Measurements from ENCODE around the gene INKA2.

Gene INKA2

GRCh38 chr1:111762332-111762731 lies 23.1 kb upstream of the INKA2 start:
- H3K27ac Mint-ChIP-seq, result no peak overlapping the region
- no peak for DNase-seq (ENCODE audit: low spot score)
- no peaks in the 10 kb centered on the region for H3K9me3 Mint-ChIP-seq
- no peak overlapping the region for H3K4me3 Mint-ChIP-seq
- H3K27me3 Mint-ChIP-seq (ENCODE audit: low read depth), result no peaks in the 10 kb centered on the region
- H3K4me1 Mint-ChIP-seq (ENCODE audit: low read depth), result peaks cover 15% of the 10 kb centered on the region
- peaks cover 58% of the 10 kb centered on the region for H3K36me3 Mint-ChIP-seq (ENCODE audit: low read depth)

DNA sequence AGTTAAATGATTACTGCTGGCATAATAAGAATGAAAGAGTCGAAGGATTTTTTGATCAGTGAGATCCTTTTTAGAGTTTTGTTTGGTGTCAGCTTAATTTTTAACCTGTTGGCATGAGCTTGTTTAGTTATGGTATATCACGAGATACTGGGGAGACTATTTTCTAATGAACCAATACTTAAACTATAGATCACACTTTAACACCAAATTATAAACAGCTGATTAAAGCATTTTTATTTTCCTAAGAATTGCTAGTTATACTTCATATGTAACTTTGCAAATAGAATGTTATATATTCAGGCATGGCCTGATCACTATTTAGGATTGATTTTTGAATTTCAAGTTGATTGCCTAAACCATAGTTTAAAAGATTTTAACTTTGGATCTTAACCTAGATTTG lies 22.5 kb upstream of the INKA2 start:
- peaks cover 21% of the 10 kb centered on the region for H3K4me1 Mint-ChIP-seq (ENCODE audit: low read depth)
- H3K27me3 Mint-ChIP-seq (ENCODE audit: low read depth), result no peaks in the 10 kb centered on the region
- H3K36me3 Mint-ChIP-seq (ENCODE audit: low read depth), result peaks cover 58% of the 10 kb centered on the region
- no peak for DNase-seq (ENCODE audit: low spot score)
- no peak overlapping the region for H3K4me3 Mint-ChIP-seq
- H3K9me3 Mint-ChIP-seq, result no peaks in the 10 kb centered on the region
- H3K27ac Mint-ChIP-seq, result no peak overlapping the region

DNA sequence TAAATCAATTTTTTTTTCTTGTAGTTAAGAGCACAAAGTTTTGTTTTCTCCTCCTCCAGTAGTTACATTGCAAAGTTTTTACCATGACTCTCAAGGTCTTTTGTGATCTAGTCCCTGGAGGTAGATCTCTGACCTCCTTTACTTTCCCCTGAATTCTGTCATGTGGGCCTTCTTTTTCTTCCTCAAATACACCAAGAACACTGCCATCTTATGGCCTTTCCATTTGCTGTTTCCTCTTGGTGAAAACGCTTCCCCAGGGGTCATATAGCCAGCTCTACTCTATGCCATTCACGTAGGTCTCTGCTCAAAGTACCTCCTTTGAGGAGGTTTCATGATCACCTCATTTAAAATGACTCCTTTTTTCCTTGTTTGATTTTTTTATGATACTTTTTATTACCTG lies 19.2 kb upstream of the INKA2 start:
- H3K9me3 Mint-ChIP-seq, result no peaks in the 10 kb centered on the region
- peaks cover 30% of the 10 kb centered on the region for H3K4me1 Mint-ChIP-seq (ENCODE audit: low read depth)
- no peak for DNase-seq (ENCODE audit: low spot score)
- H3K27ac Mint-ChIP-seq, result no peak overlapping the region
- H3K27me3 Mint-ChIP-seq (ENCODE audit: low read depth), result no peaks in the 10 kb centered on the region
- peak overlapping the region; percentile 33 for H3K4me3 Mint-ChIP-seq
- peaks cover 32% of the 10 kb centered on the region for H3K36me3 Mint-ChIP-seq (ENCODE audit: low read depth)

DNA sequence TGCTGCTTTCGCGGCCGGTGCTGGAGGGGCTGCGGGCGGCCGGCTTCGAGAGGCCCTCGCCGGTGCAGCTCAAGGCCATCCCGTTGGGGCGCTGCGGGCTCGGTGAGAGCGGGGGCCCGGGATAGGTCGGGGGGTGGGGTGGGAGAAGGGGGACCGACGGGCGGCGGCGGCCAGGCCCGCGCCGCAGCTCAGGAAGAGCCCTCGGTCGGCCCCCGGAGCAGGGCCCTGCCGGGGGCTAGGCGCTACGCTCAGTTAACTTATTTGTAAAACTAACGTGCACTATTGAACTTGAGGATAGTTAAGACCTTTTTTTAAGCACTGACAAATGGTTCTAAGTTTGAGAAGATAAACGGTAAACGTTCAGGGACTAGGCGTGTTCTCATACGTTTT lies 16.9 kb upstream of the INKA2 start:
- DNase-seq (ENCODE audit: low spot score), result no peak
- peaks cover 33% of the 10 kb centered on the region for H3K4me1 Mint-ChIP-seq (ENCODE audit: low read depth)
- H3K27me3 Mint-ChIP-seq (ENCODE audit: low read depth), result no peaks in the 10 kb centered on the region
- H3K36me3 Mint-ChIP-seq (ENCODE audit: low read depth), result peaks cover 21% of the 10 kb centered on the region
- peak overlapping the region; percentile 78 for H3K27ac Mint-ChIP-seq
- H3K9me3 Mint-ChIP-seq, result no peaks in the 10 kb centered on the region
- peak overlapping the region; percentile 92 for H3K4me3 Mint-ChIP-seq

GRCh38 chr1:111755331-111756123 lies 16.3 kb upstream of the INKA2 start, which contains the start of gene DDX20:
DDX20 (plus strand) TSS chr1:111755901; CDS start chr1:111755925, 24 bp downstream.
- H3K9me3 Mint-ChIP-seq, result no peaks in the 10 kb centered on the region
- no peaks in the 10 kb centered on the region for H3K27me3 Mint-ChIP-seq (ENCODE audit: low read depth)
- peaks cover 29% of the 10 kb centered on the region for H3K4me1 Mint-ChIP-seq (ENCODE audit: low read depth)
- peak; percentile 95 for DNase-seq (ENCODE audit: low spot score)
- H3K4me3 Mint-ChIP-seq, result peak within 1 kb of the TSS; percentile 92
- H3K36me3 Mint-ChIP-seq (ENCODE audit: low read depth), result peaks cover 16% of the 10 kb centered on the region
- peak within 1 kb of the TSS; percentile 99 for H3K27ac Mint-ChIP-seq

DNA sequence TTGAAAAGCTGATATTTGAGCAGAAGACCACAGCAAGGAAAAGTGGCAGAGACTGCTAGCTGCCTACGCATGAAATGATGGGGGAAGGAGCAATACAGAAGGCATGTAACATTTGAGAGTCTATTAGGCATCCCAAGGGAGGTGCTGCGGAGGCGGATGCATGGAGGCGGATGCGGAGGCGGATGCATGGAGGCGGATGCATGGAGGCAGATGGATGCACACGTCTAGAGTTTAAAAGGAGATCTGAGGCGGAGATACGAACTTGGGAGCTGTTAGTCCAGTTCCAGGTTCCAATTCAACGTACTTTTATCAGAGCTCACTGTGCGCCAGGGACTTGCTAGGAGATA lies 15.8 kb upstream of the INKA2 start:
- Mint-ChIP-seq H3K27me3 (ENCODE audit: low read depth) (no peaks in the 10 kb centered on the region), H3K36me3 (ENCODE audit: low read depth) (peaks cover 12% of the 10 kb centered on the region), H3K4me3 (peak overlapping the region; percentile 92), H3K27ac (peak overlapping the region; percentile 99), H3K9me3 (no peaks in the 10 kb centered on the region), H3K4me1 (ENCODE audit: low read depth) (peaks cover 27% of the 10 kb centered on the region)
- DNase-seq (ENCODE audit: low spot score), result no peak

DNA sequence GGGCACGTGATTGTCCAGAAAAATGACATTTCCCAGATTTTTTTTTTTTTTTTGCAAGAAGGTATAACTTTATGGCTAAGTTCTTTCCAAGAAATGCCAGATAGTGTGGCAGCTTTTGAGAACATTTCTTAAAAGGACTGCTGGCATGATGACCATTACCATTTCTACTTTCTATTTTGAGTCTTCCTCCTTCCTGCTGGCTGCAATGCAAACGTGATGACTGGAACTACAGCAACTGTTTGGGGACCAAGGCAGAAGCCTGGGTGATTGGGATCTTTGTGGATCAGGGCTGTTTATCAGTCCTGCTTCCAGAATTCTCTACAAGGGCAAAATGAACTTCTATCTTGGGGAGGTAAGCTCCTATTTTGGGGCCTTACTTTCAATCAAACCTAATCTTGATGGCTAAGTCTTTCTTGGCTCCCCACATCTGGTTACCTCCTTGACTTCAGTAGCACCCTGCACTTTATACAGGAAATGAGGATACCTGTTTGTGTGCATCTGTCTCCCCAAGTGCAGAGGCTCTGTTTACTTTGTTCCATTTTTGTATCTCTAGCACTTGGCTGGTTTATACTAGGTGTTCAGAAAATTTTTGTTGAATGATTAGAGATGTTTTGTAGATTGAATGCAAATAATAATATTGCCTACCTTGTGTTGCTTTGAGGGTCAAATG lies 12.8 kb upstream of the INKA2 start:
- Mint-ChIP-seq H3K27ac (no peak overlapping the region), H3K4me3 (no peak overlapping the region), H3K4me1 (ENCODE audit: low read depth) (peaks cover 23% of the 10 kb centered on the region), H3K27me3 (ENCODE audit: low read depth) (no peaks in the 10 kb centered on the region), H3K9me3 (no peaks in the 10 kb centered on the region), H3K36me3 (ENCODE audit: low read depth) (peaks cover 2% of the 10 kb centered on the region)
- no peak for DNase-seq (ENCODE audit: low spot score)

GRCh38 chr1:111750856-111751255 lies 11.7 kb upstream of the INKA2 start:
- H3K4me3 Mint-ChIP-seq, result no peak overlapping the region
- H3K27ac Mint-ChIP-seq, result no peak overlapping the region
- H3K27me3 Mint-ChIP-seq (ENCODE audit: low read depth), result no peaks in the 10 kb centered on the region
- H3K9me3 Mint-ChIP-seq, result no peaks in the 10 kb centered on the region
- no peak for DNase-seq (ENCODE audit: low spot score)
- H3K4me1 Mint-ChIP-seq (ENCODE audit: low read depth), result peaks cover 21% of the 10 kb centered on the region
- no peaks in the 10 kb centered on the region for H3K36me3 Mint-ChIP-seq (ENCODE audit: low read depth)

- Mint-ChIP-seq H3K9me3 (no peaks in the 10 kb centered on the region), H3K27ac (no peak overlapping the region), H3K36me3 (ENCODE audit: low read depth) (no peaks in the 10 kb centered on the region), H3K27me3 (ENCODE audit: low read depth) (no peaks in the 10 kb centered on the region), H3K4me1 (ENCODE audit: low read depth) (peaks cover 18% of the 10 kb centered on the region), H3K4me3 (no peak overlapping the region)
- no peak for DNase-seq (ENCODE audit: low spot score)
These were observed 10.4 kb upstream of the INKA2 start for GRCh38 chr1:111749628-111750027.

DNA sequence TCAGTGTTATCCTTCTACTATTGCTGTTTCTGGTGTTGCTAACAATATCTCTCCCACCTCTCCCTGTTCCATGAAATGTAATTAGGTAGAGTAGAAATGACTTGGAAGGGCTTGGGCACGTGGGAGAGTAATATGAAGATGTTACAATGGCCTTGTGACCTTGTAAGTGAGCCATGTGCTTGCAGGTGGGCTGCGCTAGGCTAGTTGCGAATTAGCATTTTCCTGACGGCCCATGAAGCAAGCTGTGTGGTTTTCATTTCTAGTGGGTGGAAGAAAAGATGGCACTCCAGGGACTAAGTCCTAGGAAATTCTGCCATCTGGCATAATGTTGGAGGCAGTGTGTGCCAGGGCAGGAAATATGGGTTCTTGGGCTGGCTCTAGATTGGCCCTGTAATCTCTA lies 8.8 kb upstream of the INKA2 start:
- Mint-ChIP-seq H3K4me3 (no peak overlapping the region), H3K36me3 (ENCODE audit: low read depth) (no peaks in the 10 kb centered on the region), H3K4me1 (ENCODE audit: low read depth) (peaks cover 15% of the 10 kb centered on the region), H3K27ac (no peak overlapping the region), H3K27me3 (ENCODE audit: low read depth) (peaks cover 8% of the 10 kb centered on the region), H3K9me3 (no peaks in the 10 kb centered on the region)
- no peak for DNase-seq (ENCODE audit: low spot score)

DNA sequence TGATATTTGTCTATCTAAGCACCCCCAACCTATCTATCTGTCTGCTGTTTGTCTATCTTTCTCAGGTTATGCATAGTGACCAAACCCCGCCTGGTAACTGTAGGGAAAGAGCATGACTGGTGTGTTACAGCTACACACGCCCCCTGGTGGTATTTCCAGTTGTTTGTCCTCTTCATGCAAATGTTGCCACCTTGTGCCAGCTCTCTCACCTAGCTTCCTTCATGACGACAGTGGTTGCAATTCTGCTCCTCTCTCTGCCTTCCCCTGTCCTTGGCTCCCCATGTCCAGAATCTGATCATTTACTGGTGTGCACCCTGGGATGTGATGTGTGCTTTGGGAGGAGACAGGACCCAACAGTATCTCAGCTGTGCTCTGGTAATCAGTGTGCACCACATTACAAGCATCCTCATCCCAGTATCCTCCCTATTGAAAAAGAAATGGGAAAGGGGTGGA lies 8.1 kb upstream of the INKA2 start:
- H3K27me3 Mint-ChIP-seq (ENCODE audit: low read depth), result peaks cover 13% of the 10 kb centered on the region
- no peaks in the 10 kb centered on the region for H3K36me3 Mint-ChIP-seq (ENCODE audit: low read depth)
- DNase-seq (ENCODE audit: low spot score), result peak; percentile 67
- H3K4me3 Mint-ChIP-seq, result no peak overlapping the region
- H3K4me1 Mint-ChIP-seq (ENCODE audit: low read depth), result peaks cover 15% of the 10 kb centered on the region
- H3K27ac Mint-ChIP-seq, result no peak overlapping the region
- no peaks in the 10 kb centered on the region for H3K9me3 Mint-ChIP-seq

DNA sequence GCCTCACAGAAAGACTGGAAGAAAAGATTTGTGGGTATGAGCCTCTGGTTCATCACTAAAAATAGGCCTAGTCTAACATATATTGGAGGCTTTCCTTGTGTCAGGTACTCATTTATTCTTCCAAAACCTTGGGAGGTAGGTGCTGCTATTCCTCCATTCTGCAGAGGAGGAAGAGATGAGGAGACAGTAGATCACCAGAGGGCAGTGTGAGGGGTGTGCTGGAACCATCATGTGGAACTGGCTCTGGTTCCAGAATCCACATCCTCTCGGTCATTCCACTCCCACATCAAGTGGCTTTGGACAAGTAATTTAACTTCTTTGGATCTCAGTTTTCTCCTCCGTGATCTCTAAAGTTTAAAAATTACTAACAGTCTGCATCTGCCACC lies 7.4 kb upstream of the INKA2 start:
- H3K9me3 Mint-ChIP-seq, result no peaks in the 10 kb centered on the region
- no peak overlapping the region for H3K27ac Mint-ChIP-seq
- H3K36me3 Mint-ChIP-seq (ENCODE audit: low read depth), result no peaks in the 10 kb centered on the region

DNA sequence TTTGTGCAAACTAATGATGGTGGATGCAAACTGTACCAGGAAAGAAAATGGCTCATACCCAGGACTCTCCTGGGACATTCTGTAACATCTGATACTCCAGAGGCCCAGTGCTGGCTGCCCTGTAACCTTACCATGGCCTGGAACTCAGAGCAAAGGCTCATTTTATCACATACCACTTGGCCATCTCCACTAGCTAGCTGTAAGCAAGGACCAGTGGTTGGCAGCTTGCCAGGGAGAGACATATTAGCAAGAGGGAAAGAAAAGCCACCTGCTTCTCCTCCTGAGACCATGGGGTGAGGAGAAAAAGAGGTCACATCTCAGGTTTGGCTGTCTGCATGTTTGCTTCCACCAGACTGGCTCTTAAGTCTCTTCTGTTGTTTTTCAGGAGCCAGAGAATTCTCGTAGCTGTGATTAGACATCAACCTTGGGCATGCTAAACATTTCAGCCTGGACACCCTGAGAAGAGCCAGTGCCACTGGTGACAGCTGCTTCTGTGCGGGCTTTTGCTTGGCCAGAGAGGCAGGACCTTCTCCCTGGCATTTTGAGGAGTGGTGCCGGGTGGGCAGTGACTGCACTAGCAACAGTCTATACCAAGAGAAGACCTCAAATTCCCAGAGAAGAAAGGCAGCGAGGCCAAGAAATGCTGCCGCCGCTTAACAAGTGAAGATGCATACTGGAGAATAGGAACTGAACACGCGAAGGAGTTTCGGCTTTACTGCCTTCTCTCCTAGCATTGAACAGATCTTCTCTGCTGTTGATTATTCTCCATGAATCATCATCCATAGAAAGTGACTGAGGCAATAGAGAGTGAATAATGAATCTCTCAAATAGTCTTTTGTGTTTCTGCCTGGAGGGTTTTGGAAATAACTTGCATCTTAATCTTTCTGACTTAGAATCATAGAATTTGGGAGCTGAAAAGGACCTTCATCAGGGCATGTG lies 6.7 kb upstream of the INKA2 start:
- Mint-ChIP-seq H3K9me3 (no peaks in the 10 kb centered on the region), H3K4me1 (ENCODE audit: low read depth) (peaks cover 12% of the 10 kb centered on the region), H3K27ac (no peak overlapping the region), H3K4me3 (no peak overlapping the region), H3K27me3 (ENCODE audit: low read depth) (peaks cover 26% of the 10 kb centered on the region), H3K36me3 (ENCODE audit: low read depth) (no peaks in the 10 kb centered on the region)
- no peak for DNase-seq (ENCODE audit: low spot score)

More for the DNA sequence above, 7.4 kb upstream of the INKA2 start:
- DNase-seq (ENCODE audit: low spot score), result no peak
- peaks cover 12% of the 10 kb centered on the region for H3K4me1 Mint-ChIP-seq (ENCODE audit: low read depth)
- H3K4me3 Mint-ChIP-seq, result no peak overlapping the region
- peaks cover 20% of the 10 kb centered on the region for H3K27me3 Mint-ChIP-seq (ENCODE audit: low read depth)

- H3K27me3 Mint-ChIP-seq (ENCODE audit: low read depth), result peaks cover 36% of the 10 kb centered on the region
- no peak overlapping the region for H3K4me3 Mint-ChIP-seq
- H3K4me1 Mint-ChIP-seq (ENCODE audit: low read depth), result peaks cover 18% of the 10 kb centered on the region
- H3K27ac Mint-ChIP-seq, result no peak overlapping the region
- DNase-seq (ENCODE audit: low spot score), result no peak
- H3K36me3 Mint-ChIP-seq (ENCODE audit: low read depth), result no peaks in the 10 kb centered on the region
- H3K9me3 Mint-ChIP-seq, result no peaks in the 10 kb centered on the region
These were observed 4.5 kb upstream of the INKA2 start for GRCh38 chr1:111743679-111744101.

All from T-helper 2 cell treated with Interferon-gamma antibody and Interleukin-4, amounts not matched to agents 5 μg/mL and 100 μg/mL, for 36 hours (primary cell).